Measurements from ENCODE around the gene MTCL1. TPM values are rescaled to one million over a fixed set of nuclear protein-coding genes. Genes with fewer than 3 reads are reported as not detected.

Gene MTCL1
- total and polyA plus RNA-seq, 2 of the 8 experiments (the other 6 are each of a cell fraction or from before 2014, with no cell fraction given): 16.6 to 60.8 TPM

DNA sequence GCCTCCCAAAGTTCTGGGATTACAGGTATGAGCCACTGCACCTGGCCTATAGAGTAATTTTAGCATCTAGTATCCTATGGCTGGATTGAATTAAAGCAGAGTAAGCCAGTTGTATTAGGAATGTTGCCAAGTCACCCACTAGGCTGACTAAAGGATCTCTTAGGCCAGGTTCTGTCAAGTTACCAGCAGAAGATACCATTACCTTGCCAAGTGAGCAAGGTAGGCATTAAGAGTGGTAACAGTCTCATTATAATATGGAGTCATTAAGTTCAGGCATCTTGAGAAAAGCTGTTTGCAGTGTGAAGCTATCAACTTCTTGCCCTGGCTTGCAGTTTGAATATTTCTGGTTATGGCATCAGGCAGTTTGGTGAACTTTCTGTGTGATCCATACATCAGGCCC, 37.0 kb upstream of the MTCL1 start:
- ChIA-PET POLR2A (ENCODE audit: partially characterized antibody) (interaction anchor here (0.7 kb wide), 1 partner anchor 18 kb away, joined by 4 read pairs; no protein-coding TSS in a partner anchor), CTCF (ENCODE audit: partially characterized antibody) (interaction anchor here (1.2 to 1.6 kb wide), 2 partner anchors 13 to 35 kb away, joined by 3 to 4 read pairs; no protein-coding TSS in a partner anchor)
- H2BK20ac ChIP-seq (ENCODE audit: low read length): no peak overlapping the region
- no peaks in the 10 kb centered on the region for H3K79me1 ChIP-seq (ENCODE audit: low read depth, low read length)
- H3K4ac ChIP-seq (replicated peaks; ENCODE audit: insufficient read length, low read depth, low read length): no peak overlapping the region
- DNase-seq (ENCODE audit: low read depth in 1 of 2, low spot score in 2 of 2): no peak
- no peak overlapping the region for H2AFZ ChIP-seq (ENCODE audit: low read length)
- no peak overlapping the region for H3K56ac ChIP-seq (replicated peaks; ENCODE audit: insufficient read length, low read depth, low read length)
- no peak overlapping the region for H3K14ac ChIP-seq (ENCODE audit: insufficient read length)
- H3K4me3 ChIP-seq (ENCODE audit: extremely low read depth in 1 of 4, insufficient read depth in 2 of 4, low read depth in 3 of 4, low read length in 4 of 4): no peak overlapping the region
- H2BK15ac ChIP-seq (ENCODE audit: low read length): no peak overlapping the region
- H3K18ac ChIP-seq (ENCODE audit: extremely low read depth, low read length): no peak overlapping the region
- no peak for FAIRE-seq
- no peak overlapping the region for H4K8ac ChIP-seq (ENCODE audit: extremely low read depth, insufficient read depth, low read length)
- H3K9ac ChIP-seq (replicated peaks in 1 of 4; ENCODE audit: extremely low read depth in 1 of 4, low read depth in 3 of 4, low read length in 3 of 4): no peak overlapping the region
- H2BK5ac ChIP-seq (ENCODE audit: low read depth, low read length): no peak overlapping the region
- no peaks in the 10 kb centered on the region for H3K23me2 ChIP-seq (ENCODE audit: low read depth, low read length)
- H4K5ac ChIP-seq (ENCODE audit: insufficient read length, low read depth, low read length): no peak overlapping the region
- H3K36me3 ChIP-seq (ENCODE audit: control insufficient read depth in 2 of 4, insufficient read depth in 4 of 4, low read length in 3 of 4): no peaks in the 10 kb centered on the region
- H2BK12ac ChIP-seq (ENCODE audit: low read depth, low read length): no peak overlapping the region
- H4K20me1 ChIP-seq (replicated peaks in 1 of 2; ENCODE audit: control insufficient read depth in 1 of 2, insufficient read depth in 2 of 2, low read length in 2 of 2): no peaks in the 10 kb centered on the region
- no peak overlapping the region for H2AK5ac ChIP-seq (ENCODE audit: low read depth, low read length)
- peaks cover 0 to 2% (median under 1%) of the 10 kb centered on the region in 4 experiments; a peak in 3 of 7 replicates for H3K4me1 ChIP-seq (replicated peaks in 1 of 4; ENCODE audit: control insufficient read depth in 3 of 4, insufficient read depth in 4 of 4, low read length in 3 of 4)
- no peak overlapping the region for H3K4me2 ChIP-seq (ENCODE audit: insufficient read depth in 1 of 2, low read depth in 2 of 2, low read length in 2 of 2)
- H4K91ac ChIP-seq (replicated peaks; ENCODE audit: insufficient read length, low read length): no peak overlapping the region
- H3K27ac ChIP-seq (ENCODE audit: low read depth, low read length): no peak overlapping the region
- no peaks in the 10 kb centered on the region for H3K9me3 ChIP-seq (ENCODE audit: insufficient read depth in 2 of 2, low read depth in 1 of 2, low read length in 1 of 2)
- no peak overlapping the region for H3K23ac ChIP-seq (ENCODE audit: insufficient read length)
- no peaks in the 10 kb centered on the region for H3K27me3 ChIP-seq (replicated peaks in 1 of 4; ENCODE audit: control insufficient read depth in 3 of 4, extremely low read depth in 1 of 4, insufficient read depth in 3 of 4, low read length in 3 of 4)
- H3K79me2 ChIP-seq (ENCODE audit: control insufficient read depth in 1 of 2, insufficient read depth in 2 of 2, low read length in 2 of 2): no peaks in the 10 kb centered on the region
- no peak overlapping the region for H2BK120ac ChIP-seq (replicated peaks; ENCODE audit: low read depth, low read length)
- TF ChIP-seq SP4 (IDR thresholded peaks at IDR 0.05; ENCODE audit: low read length) (no peak), SP2 (IDR thresholded peaks at IDR 0.05; ENCODE audit: low read length) (no peak), KDM1A (IDR thresholded peaks at IDR 0.05; ENCODE audit: borderline replicate concordance, low read length) (no peak), JUND (IDR thresholded peaks at IDR 0.05; ENCODE audit: low read length) (no peak), RFX5 (IDR thresholded peaks at IDR 0.05; ENCODE audit: borderline replicate concordance, low read depth, low read length) (no peak), CBX8 (IDR thresholded peaks at IDR 0.05; ENCODE audit: borderline replicate concordance, low read depth, low read length) (no peak), RNF2 (IDR thresholded peaks at IDR 0.05; ENCODE audit: borderline replicate concordance, low read depth, low read length, missing control alignments, poor library complexity, severe bottlenecking) (no peak), EP300 (IDR thresholded peaks at IDR 0.05; ENCODE audit: borderline replicate concordance in 1 of 2, low read depth in 2 of 2, low read length in 2 of 2) (no peak), HDAC2 (IDR thresholded peaks at IDR 0.05; ENCODE audit: borderline replicate concordance in 1 of 2, low read depth in 2 of 2, low read length in 2 of 2) (no peak), RAD21 (IDR thresholded peaks at IDR 0.05 in 1 of 2, conservative IDR thresholded peaks at IDR 0.05 in 1 of 2; ENCODE audit: low read depth in 2 of 2, low read length in 2 of 2) (no peak), TCF12 (IDR thresholded peaks at IDR 0.05; ENCODE audit: low read depth, low read length) (no peak)
- TF ChIP-seq, protein P1, sequence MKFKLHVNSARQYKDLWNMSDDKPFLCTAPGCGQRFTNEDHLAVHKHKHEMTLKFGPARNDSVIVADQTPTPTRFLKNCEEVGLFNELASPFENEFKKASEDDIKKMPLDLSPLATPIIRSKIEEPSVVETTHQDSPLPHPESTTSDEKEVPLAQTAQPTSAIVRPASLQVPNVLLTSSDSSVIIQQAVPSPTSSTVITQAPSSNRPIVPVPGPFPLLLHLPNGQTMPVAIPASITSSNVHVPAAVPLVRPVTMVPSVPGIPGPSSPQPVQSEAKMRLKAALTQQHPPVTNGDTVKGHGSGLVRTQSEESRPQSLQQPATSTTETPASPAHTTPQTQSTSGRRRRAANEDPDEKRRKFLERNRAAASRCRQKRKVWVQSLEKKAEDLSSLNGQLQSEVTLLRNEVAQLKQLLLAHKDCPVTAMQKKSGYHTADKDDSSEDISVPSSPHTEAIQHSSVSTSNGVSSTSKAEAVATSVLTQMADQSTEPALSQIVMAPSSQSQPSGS (IDR thresholded peaks at IDR 0.05; ENCODE audit: low read length): no peak
